ENCODE measurements around the gene MAN1C1. TPM values are rescaled to one million over a fixed set of nuclear protein-coding genes. Genes with fewer than 3 reads are reported as not detected.

MAN1C1 gene
- total and polyA plus RNA-seq, 9 of the 15 experiments (the other 6 are each of a cell fraction or from before 2014, with no cell fraction given) = 0.04 to 0.44 (median 0.10) TPM; not detected in 3

DNA sequence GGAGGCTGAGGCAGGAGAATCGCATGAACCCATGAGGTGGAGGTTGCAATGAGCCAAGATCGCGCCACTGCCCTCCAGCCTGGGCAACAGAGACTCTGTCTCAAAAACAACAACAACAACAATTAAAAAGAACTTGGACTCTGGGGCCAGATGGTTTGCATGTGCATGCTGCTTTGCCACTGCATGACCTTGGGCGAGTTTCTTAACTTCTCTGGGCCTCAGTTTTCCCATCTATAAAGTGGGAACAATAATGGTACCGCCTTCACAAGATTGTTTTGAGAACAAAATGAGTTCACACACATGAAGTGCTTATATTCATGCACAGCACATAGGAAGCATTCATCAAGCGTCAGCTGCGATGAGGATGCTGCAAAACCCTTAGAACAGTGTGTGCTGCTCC, 74.6 kb downstream of the MAN1C1 start (continued):
- TF ChIP-seq, protein P1, sequence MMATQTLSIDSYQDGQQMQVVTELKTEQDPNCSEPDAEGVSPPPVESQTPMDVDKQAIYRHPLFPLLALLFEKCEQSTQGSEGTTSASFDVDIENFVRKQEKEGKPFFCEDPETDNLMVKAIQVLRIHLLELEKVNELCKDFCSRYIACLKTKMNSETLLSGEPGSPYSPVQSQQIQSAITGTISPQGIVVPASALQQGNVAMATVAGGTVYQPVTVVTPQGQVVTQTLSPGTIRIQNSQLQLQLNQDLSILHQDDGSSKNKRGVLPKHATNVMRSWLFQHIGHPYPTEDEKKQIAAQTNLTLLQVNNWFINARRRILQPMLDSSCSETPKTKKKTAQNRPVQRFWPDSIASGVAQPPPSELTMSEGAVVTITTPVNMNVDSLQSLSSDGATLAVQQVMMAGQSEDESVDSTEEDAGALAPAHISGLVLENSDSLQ (IDR thresholded peaks at IDR 0.05) = no peak
- TF ChIP-seq SIN3B (IDR thresholded peaks at IDR 0.05; ENCODE audit: low read depth) (no peak), MED1 (CRISPR knock-in tag; IDR thresholded peaks at IDR 0.05; ENCODE audit: borderline replicate concordance) (no peak), BCOR (IDR thresholded peaks at IDR 0.05) (peak; percentile 85), MTF1 (CRISPR knock-in tag; IDR thresholded peaks at IDR 0.05; ENCODE audit: borderline replicate concordance) (no peak), CREB3 (tag; conservative IDR thresholded peaks at IDR 0.05; ENCODE audit: low read depth) (no peak), DACH1 (IDR thresholded peaks at IDR 0.05; ENCODE audit: partially characterized antibody) (no peak), ZNF311 (CRISPR knock-in tag; IDR thresholded peaks at IDR 0.05) (no peak), ATF2 (CRISPR knock-in tag; IDR thresholded peaks at IDR 0.05) (no peak), ZEB2 (IDR thresholded peaks at IDR 0.05) (no peak), ZNF668 (CRISPR knock-in tag; IDR thresholded peaks at IDR 0.05) (no peak), POLR2H (tag; IDR thresholded peaks at IDR 0.05; ENCODE audit: low read depth) (no peak), NR2F6 (CRISPR knock-in tag; IDR thresholded peaks at IDR 0.05) (no peak), SAP30 (IDR thresholded peaks at IDR 0.05; ENCODE audit: borderline replicate concordance, insufficient read depth, low read depth, low read length, poor library complexity, severe bottlenecking) (no peak)
